CD4-positive, alpha-beta T cell treated with Interleukin-17A for 4 hours (primary cell): ENCODE measurements around the gene TSPAN5.
"Not testable (repeated sequence)": the region's sequence is repeated elsewhere in the genome, so short reads cannot be mapped to it uniquely, and the experiment has no call there.

Experiments
- DNase-seq: peaks from one replicate; pipeline ENCODE4 v3.0.0-alpha.2; 2020; ENCODE audit warnings: mixed read lengths

TSPAN5 gene

GRCh38 chr4:98542011-98542410, 116.4 kb downstream of the TSPAN5 start:
- no peak for DNase-seq

GRCh38 chr4:98540803-98541202, 117.6 kb downstream of the TSPAN5 start:
- DNase-seq = no peak

- no peak for DNase-seq
Measured at GRCh38 chr4:98539741-98540140, 118.7 kb downstream of the TSPAN5 start.

GRCh38 chr4:98539299-98539698, 119.1 kb downstream of the TSPAN5 start:
- DNase-seq = no peak

GRCh38 chr4:98536631-98537030, 121.8 kb downstream of the TSPAN5 start:
- no peak for DNase-seq

GRCh38 chr4:98534146-98534545, 124.3 kb downstream of the TSPAN5 start:
- not testable (repeated sequence) for DNase-seq

GRCh38 chr4:98530572-98530971, 127.8 kb downstream of the TSPAN5 start:
- DNase-seq = no peak

GRCh38 chr4:98529970-98530569, 128.3 kb downstream of the TSPAN5 start:
- DNase-seq = no peak

GRCh38 chr4:98528882-98529281, 129.5 kb downstream of the TSPAN5 start:
- no peak for DNase-seq

- no peak for DNase-seq
Measured at GRCh38 chr4:98527534-98528269, 130.7 kb downstream of the TSPAN5 start.

- no peak for DNase-seq
Measured at GRCh38 chr4:98524230-98524629, 134.2 kb downstream of the TSPAN5 start.

- DNase-seq = no peak
Measured at GRCh38 chr4:98522636-98523395, 135.6 kb downstream of the TSPAN5 start.

- no peak for DNase-seq
Measured at GRCh38 chr4:98522062-98522461, 136.3 kb downstream of the TSPAN5 start.

GRCh38 chr4:98521486-98521885, 136.9 kb downstream of the TSPAN5 start:
- DNase-seq = no peak

- no peak for DNase-seq
Measured at GRCh38 chr4:98519268-98519977, 139.0 kb downstream of the TSPAN5 start.

GRCh38 chr4:98518559-98519267, 139.7 kb downstream of the TSPAN5 start:
- DNase-seq = no peak

- no peak for DNase-seq
Measured at GRCh38 chr4:98517218-98518021, 141.0 kb downstream of the TSPAN5 start.

- no peak for DNase-seq
Measured at GRCh38 chr4:98516441-98517217, 141.8 kb downstream of the TSPAN5 start.

- no peak for DNase-seq
Measured at GRCh38 chr4:98516042-98516440, 142.4 kb downstream of the TSPAN5 start.

- DNase-seq = no peak
Measured at GRCh38 chr4:98515470-98515809, 143.0 kb downstream of the TSPAN5 start.
